IMR-90 (cell line): ENCODE data around the gene CDYL2. TPM values are rescaled to one million over a fixed set of nuclear protein-coding genes. Genes with fewer than 3 reads are reported as not detected.

Experiments used
- ATAC-seq: fragments of 200-7000 bp; cut with Tn5 transposase; 2 replicates; pipeline ENCODE4 v1.9.1; 2020; ENCODE audit warnings: low read depth, mild to moderate bottlenecking, moderate library complexity
- BruUV-seq: library from RNA; stranded (reverse); fragments of 400-500 nt; replicated peaks from 2 replicates; lab custom pipeline; 2021; lab: Mats Ljungman, UMichigan
- CTCF ChIA-PET: fragments of 300-600 bp; formaldehyde crosslinking; extraction: SDS; loops from one replicate; lab custom pipeline; 2021; ENCODE audit warnings: antibody characterized with exemption; lab: Yijun Ruan, JAX
- POLR2A ChIA-PET: fragments of 300-600 bp; sonication (Branson Sonifier 250); formaldehyde crosslinking; loops from one replicate; lab custom pipeline; 2022; ENCODE audit warnings: antibody characterized with exemption; ENCODE audit not compliant: unreplicated experiment; lab: Charles Lee
- DNase-seq: peaks from one replicate; pipeline ENCODE4 v3.0.0; 2013
- H2AFZ ChIP-seq: replicated peaks from 2 replicates; pipeline ENCODE3; 2013; ENCODE audit warnings: low read length, mild to moderate bottlenecking; ENCODE audit not compliant: poor library complexity
- H2AK5ac ChIP-seq: 2 replicates; pipeline ENCODE4 v1.6.1; 2013; ENCODE audit warnings: low read depth, low read length, inconsistent platforms
- H2AK9ac ChIP-seq: replicated peaks from 2 replicates; pipeline ENCODE3; 2013; ENCODE audit warnings: mild to moderate bottlenecking, low read depth, low read length, moderate library complexity; ENCODE audit not compliant: poor library complexity
- H2BK120ac ChIP-seq: 2 replicates; pipeline ENCODE4 v1.6.1; 2013; ENCODE audit warnings: low read depth, low read length, inconsistent platforms
- H2BK15ac ChIP-seq: 3 replicates; pipeline ENCODE4 v1.6.1; 2013; ENCODE audit warnings: low read depth, low read length, inconsistent platforms
- H2BK20ac ChIP-seq: 2 replicates; pipeline ENCODE4 v1.6.1; 2013; ENCODE audit warnings: low read depth, mild to moderate bottlenecking, inconsistent platforms, low read length, moderate library complexity
- H2BK5ac ChIP-seq: 2 replicates; pipeline ENCODE4 v1.6.1; 2013; ENCODE audit warnings: mild to moderate bottlenecking, low read depth, low read length, inconsistent platforms; ENCODE audit not compliant: poor library complexity, severe bottlenecking
- H3K14ac ChIP-seq: replicated peaks from 2 replicates; pipeline ENCODE4 v1.6.1; 2013; ENCODE audit warnings: low read depth, low read length, inconsistent platforms
- H3K18ac ChIP-seq: 2 replicates; pipeline ENCODE4 v1.6.1; 2013; ENCODE audit warnings: low read depth, low read length, control low read depth
- H3K23ac ChIP-seq: 2 replicates; pipeline ENCODE4 v1.6.1; 2013; ENCODE audit warnings: low read depth, low read length, inconsistent platforms
- H3K27ac ChIP-seq: 2 replicates; pipeline ENCODE4 v1.5.1; 2013; ENCODE audit warnings: mild to moderate bottlenecking, control low read depth, low read length; ENCODE audit not compliant: insufficient read depth
- H3K27me3 ChIP-seq: 2 replicates; pipeline ENCODE4 v1.6.1; 2013; ENCODE audit warnings: low read length; ENCODE audit not compliant: control insufficient read depth, insufficient read depth
- H3K36me3 ChIP-seq: 2 replicates; pipeline ENCODE4 v1.6.1; 2013; ENCODE audit warnings: low read length, mixed read lengths; ENCODE audit not compliant: control insufficient read depth, insufficient read depth
- H3K4ac ChIP-seq: 2 replicates; pipeline ENCODE4 v1.6.1; 2013; ENCODE audit warnings: low read depth, low read length, inconsistent platforms
- H3K4me1 ChIP-seq: 2 replicates; pipeline ENCODE4 v1.6.1; 2013; ENCODE audit warnings: low read length, mixed read lengths; ENCODE audit not compliant: control insufficient read depth, insufficient read depth
- H3K4me2 ChIP-seq: 2 replicates; pipeline ENCODE4 v1.6.1; 2013; ENCODE audit warnings: low read depth, mild to moderate bottlenecking, control low read depth, low read length, moderate library complexity
- H3K4me3 ChIP-seq: 2 replicates; pipeline ENCODE4 v1.5.1; 2013; ENCODE audit warnings: low read depth, mild to moderate bottlenecking, control low read depth, low read length, moderate library complexity; ENCODE audit not compliant: insufficient read depth
- H3K56ac ChIP-seq: 2 replicates; pipeline ENCODE4 v1.6.1; 2013; ENCODE audit warnings: low read length, inconsistent platforms; ENCODE audit not compliant: insufficient read depth; ENCODE audit errors: extremely low read depth
- H3K79me1 ChIP-seq, 2 experiments: 2 replicates each; pipeline ENCODE4 v1.6.1; 2013; ENCODE audit warnings: low read length in 2 of 2, inconsistent platforms in 1 of 2, low read depth in 1 of 2
- H3K9ac ChIP-seq: 2 replicates; pipeline ENCODE4 v1.6.1; 2013; ENCODE audit warnings: low read depth, low read length, control low read depth
- H3K9me1 ChIP-seq: 2 replicates; pipeline ENCODE4 v1.6.1; 2013; ENCODE audit warnings: low read length, inconsistent platforms; ENCODE audit not compliant: insufficient read depth
- H3K9me3 ChIP-seq: 2 replicates; pipeline ENCODE4 v1.6.1; 2013; ENCODE audit warnings: low read length; ENCODE audit not compliant: control insufficient read depth, insufficient read depth
- H4K20me1 ChIP-seq: 2 replicates; pipeline ENCODE4 v1.6.1; 2013; ENCODE audit warnings: low read length, inconsistent platforms; ENCODE audit not compliant: insufficient read depth
- H4K5ac ChIP-seq: 2 replicates; pipeline ENCODE4 v1.6.1; 2013; ENCODE audit warnings: mild to moderate bottlenecking, low read depth, low read length, control low read depth
- H4K8ac ChIP-seq, 2 experiments: 2 replicates each; pipeline ENCODE4 v1.6.1; 2013; ENCODE audit warnings: low read depth in 2 of 2, low read length in 2 of 2, control low read depth in 1 of 2, inconsistent platforms in 1 of 2
- H4K91ac ChIP-seq: 2 replicates; pipeline ENCODE4 v1.6.1; 2013; ENCODE audit warnings: low read depth, low read length, inconsistent platforms; ENCODE audit not compliant: insufficient read depth
- ELK1 ChIP-seq: fragments of 150-350 bp; IDR thresholded peaks from 2 replicates; pipeline ENCODE4 v1.6.1; 2016; ENCODE audit warnings: low read depth, mild to moderate bottlenecking, low read length, moderate library complexity, borderline replicate concordance
- MAFK ChIP-seq: IDR thresholded peaks from 2 replicates; pipeline ENCODE4 v1.6.1; 2012; ENCODE audit warnings: low read depth, low read length, improper control_type of control experiment
- WGBS, 2 experiments: methylation state at CpG; one replicate each; pipeline versions ENCODE4 v1.1.5 to v1.1.7; 2013; ENCODE audit warnings: missing lambda C conversion rate in 2 of 2; ENCODE audit not compliant: insufficient read length in 1 of 2; ENCODE audit errors: extremely low coverage in 2 of 2; 5-methylcytosine and 5-hydroxymethylcytosine counted together
- dilution Hi-C: fragments of 300-500 bp; cut with HindIII; formaldehyde crosslinking; loops from one replicate; pipeline ENCODE4 v1.14.3; 2018; ENCODE audit warnings: low sequenced_read_pairs; ENCODE audit not compliant: unreplicated experiment
- in situ Hi-C: fragments of 300-500 bp; cut with MboI; formaldehyde crosslinking; loops from 3 replicates; pipeline ENCODE4 v1.14.3; 2019; ENCODE audit warnings: low sequenced_read_pairs, inconsistent platforms, mixed read lengths
- intact Hi-C: fragments of 100-400 bp; cut with micrococcal nuclease; formaldehyde crosslinking; loops from 2 replicates; pipeline ENCODE4 v1.10.0; 2022
- polyA plus RNA-seq, 3 experiments: library from polyadenylated mRNA; depleted of rRNA; stranded (reverse); fragments of >200 nt; gene quantifications; 2 replicates each; pipeline ENCODE4 v1.2.3, GENCODE V29; 2012; ENCODE audit warnings: low replicate concordance in 1 of 3
- total RNA-seq: library from RNA; depleted of rRNA; stranded (reverse); fragments of >200 nt; gene quantifications from 2 replicates; pipeline ENCODE4 v1.2.3, GENCODE V29; 2012

CDYL2 gene
- total and polyA plus RNA-seq, 2 of the 4 experiments (the other 2 are of a cell fraction), result 1.2 to 3.9 TPM

- Histone ChIP-seq H3K9me1 (no peaks in the 10 kb centered on the region), H4K5ac (no peak overlapping the region), H2BK120ac (no peak overlapping the region), H3K23ac (no peak overlapping the region), H3K14ac (no peak overlapping the region), H3K4me1 (no peaks in the 10 kb centered on the region), H3K9ac (no peak overlapping the region), H3K56ac (no peak overlapping the region), H3K27ac (no peak overlapping the region), H3K9me3 (no peaks in the 10 kb centered on the region), H2BK15ac (no peak overlapping the region), H2AFZ (no peak overlapping the region), H3K4ac (no peak overlapping the region), H4K20me1 (no peaks in the 10 kb centered on the region), H2BK20ac (no peak overlapping the region), H3K27me3 (no peaks in the 10 kb centered on the region), H3K18ac (no peak overlapping the region), H3K79me1 (no peaks in the 10 kb centered on the region), H2AK9ac (no peak overlapping the region), H3K4me2 (no peak overlapping the region), H4K8ac (no peak overlapping the region), H2BK5ac (no peak overlapping the region), H3K36me3 (no peaks in the 10 kb centered on the region), H2AK5ac (no peak overlapping the region), H4K91ac (no peak overlapping the region), H3K4me3 (no peak overlapping the region)
- no peak for ATAC-seq
- in situ Hi-C loops (no loop called here), dilution Hi-C loops (no loop called here), intact Hi-C loops (loop anchor here (5.0 kb wide), 1 partner anchor 298 kb away; no protein-coding TSS in a partner anchor)
- no TSS peak for BruUV-seq
- DNase-seq, result no peak
- ChIA-PET POLR2A (no interaction called here), CTCF (interaction anchor here (0.6 to 1.7 kb wide), 6 partner anchors 13 to 368 kb away, joined by 3 to 7 read pairs (median 3); no protein-coding TSS in a partner anchor)
- TF ChIP-seq ELK1 (no peak), MAFK (peak; percentile 93)
- WGBS, 2 experiments, result no CpG with 5 or more reads among the region's 1 CpG
These were observed 21.0 kb upstream of the CDYL2 start for GRCh38 chr16:80825365-80825758.
